Fibroblast of the aortic adventitia (primary cell): ENCODE results near the gene GPR39. TPM values are rescaled to one million over a fixed set of nuclear protein-coding genes. Genes with fewer than 3 reads are reported as not detected.
A peak's percentile ranks its signal among the peaks of the same experiment; 100 is the strongest.

Experiments used
- DNase-seq: peaks from one replicate; pipeline ENCODE4 v3.0.0-alpha.2; 2010; ENCODE audit warnings: low read depth
- H3K4me3 ChIP-seq: 2 replicates; pipeline ENCODE4 v1.5.1; 2011; ENCODE audit warnings: low read depth, mild to moderate bottlenecking, control low read depth, low read length, moderate library complexity
- CTCF ChIP-seq: IDR thresholded peaks from 2 replicates; pipeline ENCODE4 v1.5.1; 2011; ENCODE audit warnings: mild to moderate bottlenecking, low read length, control low read depth, inconsistent platforms; ENCODE audit not compliant: insufficient read depth
- total RNA-seq: library from RNA; depleted of rRNA; stranded (reverse); fragments of >200 nt; gene quantifications from 2 replicates; pipeline ENCODE4 v1.2.3, GENCODE V29; 2012; ENCODE audit warnings: low replicate concordance

GPR39 gene
- total RNA-seq, 1 donor: 12.7 TPM

DNA sequence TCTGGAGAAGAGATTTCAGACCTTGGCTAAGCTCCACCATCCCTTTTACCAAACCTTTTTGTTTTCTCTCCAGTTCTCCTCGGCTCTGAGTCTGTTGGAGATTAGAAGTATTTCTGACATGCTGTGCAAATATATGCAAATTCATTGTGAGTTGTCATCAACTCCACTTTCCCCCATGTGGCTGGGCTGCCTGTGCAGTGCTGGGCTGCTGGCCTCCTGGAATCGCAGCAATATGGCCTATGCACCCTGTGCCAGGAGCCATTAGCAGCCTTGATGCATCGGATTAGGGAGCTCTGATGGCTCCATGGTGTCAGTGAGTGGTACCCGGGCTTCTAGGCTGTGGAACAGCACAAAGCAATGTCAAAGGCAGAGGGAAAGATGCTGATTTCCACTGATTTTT, 80.0 kb downstream of the GPR39 start:
- no peak for DNase-seq
- no peak overlapping the region for H3K4me3 ChIP-seq
- TF ChIP-seq CTCF: no peak

- DNase-seq: peak; percentile 17
- TF ChIP-seq CTCF: no peak
Observed at GRCh38 chr2:132497591-132497990, 81.0 kb downstream of the GPR39 start.

GRCh38 chr2:132503701-132504100, 87.1 kb downstream of the GPR39 start:
- DNase-seq: peak; percentile 63
- H3K4me3 ChIP-seq: no peak overlapping the region
- no peak for TF ChIP-seq CTCF

More at GRCh38 chr2:132497591-132497990, 81.0 kb downstream of the GPR39 start:
- no peak overlapping the region for H3K4me3 ChIP-seq

- DNase-seq: no peak
- no peak for TF ChIP-seq CTCF
- no peak overlapping the region for H3K4me3 ChIP-seq
Observed at GRCh38 chr2:132515010-132515409, 98.4 kb downstream of the GPR39 start.

GRCh38 chr2:132517386-132517785, 100.8 kb downstream of the GPR39 start:
- DNase-seq: no peak
- no peak overlapping the region for H3K4me3 ChIP-seq
- no peak for TF ChIP-seq CTCF

GRCh38 chr2:132518302-132518701, 101.7 kb downstream of the GPR39 start:
- no peak for TF ChIP-seq CTCF
- H3K4me3 ChIP-seq: no peak overlapping the region

DNA sequence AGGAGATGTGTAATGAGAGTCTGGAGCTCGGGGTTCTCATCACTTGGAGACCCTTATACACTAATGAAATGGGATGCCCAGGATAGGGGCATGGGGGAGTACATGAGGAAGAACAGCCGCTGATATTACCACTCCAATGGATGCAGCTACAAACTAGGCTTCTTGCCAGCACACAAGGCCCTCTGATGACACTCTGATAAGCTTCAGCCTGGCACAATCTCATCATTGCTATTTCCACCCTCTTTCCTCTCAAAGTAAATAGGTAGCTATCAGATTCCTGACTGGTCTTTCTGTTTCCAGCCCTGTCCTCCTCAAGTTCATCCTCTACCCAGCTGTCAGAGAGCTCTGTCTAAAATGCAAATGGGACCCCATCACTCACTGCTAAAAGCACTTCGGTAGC, 103.0 kb downstream of the GPR39 start:
- DNase-seq: no peak
- no peak for TF ChIP-seq CTCF

More at GRCh38 chr2:132518302-132518701, 101.7 kb downstream of the GPR39 start:
- DNase-seq: no peak

More for the DNA sequence above, 103.0 kb downstream of the GPR39 start:
- H3K4me3 ChIP-seq: no peak overlapping the region
